ENCODE measurements around the gene LAMB1.

The LAMB1 gene

GRCh38 chr7:107877731-107878382 is 125.1 kb downstream of the LAMB1 start:
- DNase-seq (ENCODE audit: low read depth in 2 of 2) = no peak

- DNase-seq (ENCODE audit: low read depth in 2 of 2) = no peak
Measured at GRCh38 chr7:107876916-107877315, 126.0 kb downstream of the LAMB1 start.

DNA sequence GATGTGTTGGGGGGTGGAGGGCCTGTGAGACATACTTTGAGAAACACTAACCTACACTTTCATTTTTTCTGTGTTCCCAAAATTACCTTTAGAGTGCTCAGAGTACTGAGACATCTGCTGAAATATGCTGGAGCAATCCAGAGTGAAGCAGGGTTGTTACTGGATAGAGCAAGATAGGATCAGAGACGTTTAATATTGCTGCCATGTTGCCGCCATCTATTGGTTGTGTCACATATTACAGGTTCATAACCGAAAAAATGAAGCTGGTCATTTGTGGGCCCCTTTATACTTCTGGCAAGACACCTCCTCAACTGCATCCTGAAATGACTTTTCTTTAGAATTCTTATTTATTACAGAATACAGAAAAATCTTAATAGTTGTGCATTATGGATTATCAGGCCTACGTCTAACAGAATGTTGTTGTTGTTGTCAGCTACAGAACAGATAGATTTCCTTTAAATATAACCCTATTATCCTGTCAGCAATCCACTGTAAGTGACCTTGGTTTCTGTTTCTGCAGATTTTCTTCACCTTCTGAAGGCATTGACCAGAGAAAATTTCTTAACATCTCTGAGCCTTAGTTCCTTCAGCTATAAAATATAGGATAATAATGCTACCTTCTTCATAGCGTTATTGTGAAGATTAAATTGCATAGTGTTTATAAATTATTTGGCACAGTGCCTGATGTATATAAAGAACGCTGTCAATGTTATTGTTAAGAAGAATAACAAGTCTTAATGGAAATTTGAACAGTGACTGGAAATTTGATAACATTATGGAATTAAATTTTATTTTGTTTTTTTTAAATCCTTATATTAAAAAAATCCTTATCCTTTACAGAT is 128.1 kb downstream of the LAMB1 start:
- no peak for DNase-seq (ENCODE audit: low read depth in 2 of 2)

DNA sequence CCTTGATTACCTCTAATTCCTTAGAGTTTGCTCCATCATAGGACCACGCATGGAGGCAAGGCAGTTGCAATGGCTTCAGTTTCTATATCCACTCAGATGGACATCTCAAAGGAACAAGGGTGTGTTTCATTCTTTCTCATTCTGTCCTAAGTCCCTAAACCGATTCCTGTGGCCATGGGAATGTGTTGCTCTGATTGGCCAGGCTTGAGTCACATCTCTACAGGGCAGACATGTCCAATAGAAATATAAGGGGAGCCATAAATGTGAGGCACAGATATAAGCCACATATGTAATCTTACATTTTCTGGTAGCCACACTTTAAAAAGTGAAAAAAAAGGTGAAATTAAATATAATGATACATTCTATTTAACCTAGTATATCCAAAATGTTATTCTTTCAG is 128.8 kb downstream of the LAMB1 start:
- DNase-seq (ENCODE audit: low read depth in 2 of 2) = no peak

Data from stimulated activated CD4-positive, alpha-beta T cell treated with anti-CD3 and anti-CD28 coated beads, Interleukin-4, amount 100 ng/mL, for 48 hours (primary cell).